HEK293 (cell line): ENCODE data around the gene SLC6A6.
A peak's percentile ranks its signal among the peaks of the same experiment; 100 is the strongest.

Experiments
- ATF2 ChIP-seq: fragments of 450-650 bp; formaldehyde crosslinking; IDR thresholded peaks from 2 replicates; pipeline ENCODE4 v1.5.1; 2016; ENCODE audit warnings: missing biosample characterization, missing genetic modification characterization, low read depth
- ELK4 ChIP-seq: IDR thresholded peaks from 2 replicates; pipeline ENCODE4 v1.6.1; 2011; ENCODE audit warnings: mild to moderate bottlenecking, low read depth, low read length, borderline replicate concordance
- REST ChIP-seq: fragments of 450-650 bp; formaldehyde crosslinking; IDR thresholded peaks from 2 replicates; pipeline ENCODE4 v1.5.1; 2016; ENCODE audit warnings: missing biosample characterization, missing genetic modification characterization
- TSHZ1 ChIP-seq: fragments of 450-650 bp; formaldehyde crosslinking; IDR thresholded peaks from 2 replicates; pipeline ENCODE4 v1.5.1; 2016; ENCODE audit warnings: missing biosample characterization, missing genetic modification characterization, borderline replicate concordance
- WT1 ChIP-seq: fragments of 450-650 bp; formaldehyde crosslinking; IDR thresholded peaks from 2 replicates; pipeline ENCODE4 v1.5.1; 2016; ENCODE audit warnings: missing biosample characterization, missing genetic modification characterization
- ZBTB1 ChIP-seq: fragments of 450-650 bp; formaldehyde crosslinking; IDR thresholded peaks from 2 replicates; pipeline ENCODE4 v1.5.1; 2016; ENCODE audit warnings: missing biosample characterization, missing genetic modification characterization
- ZBTB10 ChIP-seq: fragments of 450-650 bp; formaldehyde crosslinking; IDR thresholded peaks from 2 replicates; pipeline ENCODE4 v1.5.1; 2016; ENCODE audit warnings: missing biosample characterization, missing genetic modification characterization
- ZBTB48 ChIP-seq: fragments of 450-650 bp; formaldehyde crosslinking; IDR thresholded peaks from 2 replicates; pipeline ENCODE4 v1.5.1; 2016; ENCODE audit warnings: missing biosample characterization, missing genetic modification characterization
- ZNF10 ChIP-seq: fragments of 450-650 bp; formaldehyde crosslinking; IDR thresholded peaks from 2 replicates; pipeline ENCODE4 v1.5.1; 2017; ENCODE audit warnings: missing biosample characterization, missing genetic modification characterization
- ZNF169 ChIP-seq: fragments of 450-650 bp; formaldehyde crosslinking; IDR thresholded peaks from 2 replicates; pipeline ENCODE4 v1.5.1; 2016; ENCODE audit warnings: missing biosample characterization, missing genetic modification characterization
- ZNF211 ChIP-seq: fragments of 450-650 bp; formaldehyde crosslinking; IDR thresholded peaks from 2 replicates; pipeline ENCODE4 v1.5.1; 2016; ENCODE audit warnings: low read depth, missing biosample characterization, missing genetic modification characterization
- ZNF23 ChIP-seq: fragments of 450-650 bp; formaldehyde crosslinking; IDR thresholded peaks from 2 replicates; pipeline ENCODE4 v1.5.1; 2016; ENCODE audit warnings: missing biosample characterization, missing genetic modification characterization, borderline replicate concordance
- ZNF366 ChIP-seq: fragments of 450-650 bp; formaldehyde crosslinking; conservative IDR thresholded peaks from 2 replicates; pipeline ENCODE4 v1.5.1; 2016; ENCODE audit warnings: missing biosample characterization, missing genetic modification characterization
- ZNF416 ChIP-seq: fragments of 450-650 bp; formaldehyde crosslinking; IDR thresholded peaks from 2 replicates; pipeline ENCODE4 v1.5.1; 2016; ENCODE audit warnings: missing biosample characterization, missing genetic modification characterization
- ZNF423 ChIP-seq: fragments of 450-650 bp; formaldehyde crosslinking; IDR thresholded peaks from 2 replicates; pipeline ENCODE4 v1.5.1; 2016; ENCODE audit warnings: missing biosample characterization, missing genetic modification characterization
- ZNF513 ChIP-seq: fragments of 450-650 bp; IDR thresholded peaks from 2 replicates; pipeline ENCODE4 v1.5.1; 2018; ENCODE audit warnings: missing biosample characterization, missing genetic modification characterization
- ZNF529 ChIP-seq: fragments of 450-650 bp; formaldehyde crosslinking; IDR thresholded peaks from 2 replicates; pipeline ENCODE4 v1.5.1; 2017; ENCODE audit warnings: missing genetic modification characterization, missing biosample characterization; ENCODE audit not compliant: insufficient replicate concordance
- ZNF530 ChIP-seq: fragments of 450-650 bp; formaldehyde crosslinking; IDR thresholded peaks from 2 replicates; pipeline ENCODE4 v1.5.1; 2016; ENCODE audit warnings: low read depth, missing biosample characterization, missing genetic modification characterization
- ZNF629 ChIP-seq: fragments of 450-650 bp; formaldehyde crosslinking; IDR thresholded peaks from 2 replicates; pipeline ENCODE4 v1.5.1; 2017; ENCODE audit warnings: missing biosample characterization, missing genetic modification characterization
- ZNF707 ChIP-seq: fragments of 450-650 bp; formaldehyde crosslinking; IDR thresholded peaks from 2 replicates; pipeline ENCODE4 v1.5.1; 2016; ENCODE audit warnings: missing biosample characterization, missing genetic modification characterization
- ZNF776 ChIP-seq: fragments of 450-650 bp; formaldehyde crosslinking; IDR thresholded peaks from 2 replicates; pipeline ENCODE4 v1.5.0; 2017; ENCODE audit warnings: missing biosample characterization, missing genetic modification characterization, borderline replicate concordance
- ZSCAN4 ChIP-seq: fragments of 450-650 bp; formaldehyde crosslinking; IDR thresholded peaks from 2 replicates; pipeline ENCODE4 v1.5.1; 2017; ENCODE audit warnings: missing biosample characterization, missing genetic modification characterization

Gene SLC6A6

GRCh38 chr3:14451844-14452739 is 49.7 kb downstream of the SLC6A6 start (continued):
- TF ChIP-seq ZNF530, result no peak
- TF ChIP-seq ZNF23 (tag by site-specific recombination), result no peak
- no peak for TF ChIP-seq ZNF211 (tag by site-specific recombination)
- no peak for TF ChIP-seq ZNF10 (tag by site-specific recombination)
- TF ChIP-seq ZBTB10 (tag by site-specific recombination), result peak; percentile 34
- no peak for TF ChIP-seq ZNF416 (tag by site-specific recombination)
- no peak for TF ChIP-seq ZNF169 (tag by site-specific recombination)
- TF ChIP-seq ELK4, result no peak
- TF ChIP-seq ZNF366 (tag by site-specific recombination), result peak; percentile 95
- peak; percentile 75; the same call in 1 of the 2 replicates for TF ChIP-seq TSHZ1 (tag by site-specific recombination)
- no peak for TF ChIP-seq ZNF513 (tag by site-specific recombination)
- TF ChIP-seq ZBTB48 (tag by site-specific recombination), result peak; percentile 53; the same call in 1 of the 2 replicates
- TF ChIP-seq ZNF529 (tag by site-specific recombination), result no peak
- TF ChIP-seq ZSCAN4 (tag by site-specific recombination), result no peak; the same call in 1 of the 2 replicates
- no peak for TF ChIP-seq WT1 (tag by site-specific recombination)
- no peak for TF ChIP-seq ZBTB1 (tag by site-specific recombination)
- peak; percentile 66 for TF ChIP-seq ATF2 (tag by site-specific recombination)
- no peak for TF ChIP-seq ZNF707 (tag by site-specific recombination)
- TF ChIP-seq REST (tag by site-specific recombination), result no peak
- peak; percentile 93 for TF ChIP-seq ZNF629
- no peak for TF ChIP-seq ZNF423 (tag by site-specific recombination)
- no peak for TF ChIP-seq ZNF776
